AG04450 (cell line): Measurements from ENCODE around the gene OCLN. TPM values are rescaled to one million over a fixed set of nuclear protein-coding genes. Genes with fewer than 3 reads are reported as not detected.
"Not testable (repeated sequence)": the region's sequence is repeated elsewhere in the genome, so short reads cannot be mapped to it uniquely, and the experiment has no call there.

ENCODE experiments used
- CTCF ChIA-PET: fragments of 300-600, 350-600 bp; formaldehyde crosslinking; extraction: SDS; loops from one replicate; lab custom pipeline; 2022; ENCODE audit warnings: antibody characterized with exemption, inconsistent platforms; lab: Charles Lee
- POLR2A ChIA-PET: fragments of 350-600 bp; formaldehyde crosslinking; extraction: SDS; loops from one replicate; lab custom pipeline; 2021; ENCODE audit warnings: antibody characterized with exemption, inconsistent platforms; lab: Yijun Ruan, JAX
- DNase-seq: peaks from one replicate; pipeline ENCODE4 v3.0.0-alpha.2; 2011; ENCODE audit warnings: low read depth, low spot score
- H3K27ac ChIP-seq: one replicate; pipeline ENCODE4 v1.5.1; 2012; ENCODE audit warnings: low read depth, low read length, control low read depth
- H3K27me3 ChIP-seq: one replicate; pipeline ENCODE4 v1.6.0; 2012; ENCODE audit warnings: low read length; ENCODE audit not compliant: control insufficient read depth, insufficient read depth
- H3K4me3 ChIP-seq: 2 replicates; pipeline ENCODE4 v1.5.1; 2011; ENCODE audit warnings: mild to moderate bottlenecking, low read depth, low read length, control low read depth
- H3K9me3 ChIP-seq: 2 replicates; pipeline ENCODE4 v1.5.1; 2012; ENCODE audit warnings: low read length; ENCODE audit not compliant: control insufficient read depth, insufficient read depth
- CTCF ChIP-seq: IDR thresholded peaks from 2 replicates; pipeline ENCODE4 v1.5.1; 2011; ENCODE audit warnings: low read depth, low read length, control low read depth, inconsistent platforms
- polyA plus RNA-seq: library from polyadenylated mRNA; depleted of rRNA; stranded (reverse); fragments of >200 nt; gene quantifications from 2 replicates; pipeline ENCODE4 v1.2.3, GENCODE V29; 2011

The OCLN gene
- polyA plus RNA-seq, 1 experiment: 2.1 TPM

- DNase-seq: no peak
- no peaks in the 10 kb centered on the region for H3K27me3 ChIP-seq
- ChIA-PET CTCF (no interaction called here), POLR2A (no interaction called here)
- no peak overlapping the region for H3K27ac ChIP-seq
- no peak overlapping the region for H3K4me3 ChIP-seq
- no peaks in the 10 kb centered on the region for H3K9me3 ChIP-seq
- no peak for TF ChIP-seq CTCF
Measured at GRCh38 chr5:69467442-69468225, 25.0 kb upstream of the OCLN start.

- H3K27ac ChIP-seq: no peak overlapping the region
- CTCF ChIA-PET: no interaction called here
Measured at GRCh38 chr5:69468631-69469030, 24.0 kb upstream of the OCLN start.

GRCh38 chr5:69471516-69471915 lies 21.1 kb upstream of the OCLN start:
- H3K4me3 ChIP-seq, POLR2A ChIA-PET, DNase-seq, H3K27ac ChIP-seq, H3K27me3 ChIP-seq, H3K9me3 ChIP-seq, CTCF ChIA-PET: not testable (repeated sequence)

More at GRCh38 chr5:69468631-69469030, 24.0 kb upstream of the OCLN start:
- Histone ChIP-seq H3K4me3 (no peak overlapping the region), H3K27me3 (no peaks in the 10 kb centered on the region), H3K9me3 (no peaks in the 10 kb centered on the region)
- no peak for TF ChIP-seq CTCF
- POLR2A ChIA-PET: no interaction called here
- no peak for DNase-seq

- CTCF ChIA-PET, H3K9me3 ChIP-seq, H3K27ac ChIP-seq, H3K4me3 ChIP-seq, DNase-seq, H3K27me3 ChIP-seq, POLR2A ChIA-PET: not testable (repeated sequence)
Measured at GRCh38 chr5:69472535-69473143, 20.0 kb upstream of the OCLN start.

GRCh38 chr5:69477170-69477569 lies 15.4 kb upstream of the OCLN start:
- H3K27ac ChIP-seq: no peak overlapping the region
- ChIA-PET POLR2A (no interaction called here), CTCF (no interaction called here)

GRCh38 chr5:69478296-69478695 lies 14.3 kb upstream of the OCLN start:
- DNase-seq, H3K27ac ChIP-seq, H3K4me3 ChIP-seq, POLR2A ChIA-PET, H3K27me3 ChIP-seq, H3K9me3 ChIP-seq: not testable (repeated sequence)
- CTCF ChIA-PET: interaction anchor here (1.3 kb wide), 1 partner anchor 19 kb away, joined by 4 read pairs; no protein-coding TSS in a partner anchor

More at GRCh38 chr5:69477170-69477569, 15.4 kb upstream of the OCLN start:
- DNase-seq: no peak
- no peak overlapping the region for H3K4me3 ChIP-seq
- no peaks in the 10 kb centered on the region for H3K9me3 ChIP-seq
- no peak for TF ChIP-seq CTCF
- H3K27me3 ChIP-seq: peaks cover 3% of the 10 kb centered on the region
